HEK293 (cell line): ENCODE measurements around the gene STON2.

Source experiments
- GLIS2 ChIP-seq: fragments of 450-650 bp; formaldehyde crosslinking; IDR thresholded peaks from 2 replicates; pipeline ENCODE4 v1.5.1; 2016; ENCODE audit warnings: missing biosample characterization, missing genetic modification characterization
- HOXC10 ChIP-seq: sonication (generic); formaldehyde crosslinking; IDR thresholded peaks from 2 replicates; pipeline ENCODE4 v1.8.1; 2023; ENCODE audit warnings: mild to moderate bottlenecking, missing genetic modification reagents
- IKZF3 ChIP-seq: fragments of 450-650 bp; IDR thresholded peaks from 2 replicates; pipeline ENCODE4 v1.5.0; 2018; ENCODE audit warnings: missing biosample characterization, mild to moderate bottlenecking, missing genetic modification characterization, moderate library complexity
- KLF1 ChIP-seq: fragments of 450-650 bp; formaldehyde crosslinking; IDR thresholded peaks from 2 replicates; pipeline ENCODE4 v1.5.1; 2016; ENCODE audit warnings: missing biosample characterization, missing genetic modification characterization
- KLF7 ChIP-seq: fragments of 450-650 bp; formaldehyde crosslinking; IDR thresholded peaks from 2 replicates; pipeline ENCODE4 v1.5.1; 2016; ENCODE audit warnings: missing biosample characterization, missing genetic modification characterization, borderline replicate concordance
- KLF9 ChIP-seq: fragments of 450-650 bp; formaldehyde crosslinking; IDR thresholded peaks from 2 replicates; pipeline ENCODE4 v1.5.1; 2016; ENCODE audit warnings: missing biosample characterization, missing genetic modification characterization, low read depth
- MZF1 ChIP-seq: fragments of 450-650 bp; formaldehyde crosslinking; IDR thresholded peaks from 2 replicates; pipeline ENCODE4 v1.5.1; 2017; ENCODE audit warnings: missing biosample characterization, missing genetic modification characterization, borderline replicate concordance
- PRDM1 ChIP-seq: fragments of 450-650 bp; formaldehyde crosslinking; IDR thresholded peaks from 2 replicates; pipeline ENCODE4; 2016; ENCODE audit warnings: missing biosample characterization, missing genetic modification characterization
- RBAK ChIP-seq: fragments of 450-650 bp; formaldehyde crosslinking; IDR thresholded peaks from 2 replicates; pipeline ENCODE4 v1.5.1; 2016; ENCODE audit warnings: missing biosample characterization, missing genetic modification characterization
- SP2 ChIP-seq: fragments of 450-650 bp; formaldehyde crosslinking; IDR thresholded peaks from 2 replicates; pipeline ENCODE4 v1.5.1; 2016; ENCODE audit warnings: missing biosample characterization, missing genetic modification characterization
- SP3 ChIP-seq: fragments of 450-650 bp; formaldehyde crosslinking; IDR thresholded peaks from 2 replicates; pipeline ENCODE4 v1.5.1; 2016; ENCODE audit warnings: missing biosample characterization, missing genetic modification characterization
- ZNF324 ChIP-seq: fragments of 450-650 bp; formaldehyde crosslinking; IDR thresholded peaks from 2 replicates; pipeline ENCODE4 v1.5.1; 2016; ENCODE audit warnings: missing biosample characterization, missing genetic modification characterization
- ZNF341 ChIP-seq: fragments of 450-650 bp; formaldehyde crosslinking; IDR thresholded peaks from 2 replicates; pipeline ENCODE4; 2016; ENCODE audit warnings: low read depth, missing biosample characterization, missing genetic modification characterization
- ZNF350 ChIP-seq: fragments of 450-650 bp; formaldehyde crosslinking; IDR thresholded peaks from 2 replicates; pipeline ENCODE4 v1.5.0; 2017; ENCODE audit warnings: missing biosample characterization, mild to moderate bottlenecking, missing genetic modification characterization
- ZNF404 ChIP-seq: fragments of 450-650 bp; formaldehyde crosslinking; IDR thresholded peaks from 2 replicates; pipeline ENCODE4 v1.5.1; 2017; ENCODE audit warnings: missing biosample characterization, missing genetic modification characterization
- ZNF423 ChIP-seq: fragments of 450-650 bp; formaldehyde crosslinking; IDR thresholded peaks from 2 replicates; pipeline ENCODE4 v1.5.1; 2016; ENCODE audit warnings: missing biosample characterization, missing genetic modification characterization
- ZNF501 ChIP-seq: fragments of 450-650 bp; formaldehyde crosslinking; IDR thresholded peaks from 2 replicates; pipeline ENCODE4 v1.5.1; 2016; ENCODE audit warnings: missing biosample characterization, missing genetic modification characterization
- ZNF555 ChIP-seq: fragments of 450-650 bp; formaldehyde crosslinking; conservative IDR thresholded peaks from 2 replicates; pipeline ENCODE4 v1.5.1; 2017; ENCODE audit warnings: missing biosample characterization, mild to moderate bottlenecking, missing genetic modification characterization, inconsistent platforms
- ZNF571 ChIP-seq: fragments of 450-650 bp; formaldehyde crosslinking; IDR thresholded peaks from 2 replicates; pipeline ENCODE4 v1.5.0; 2017; ENCODE audit warnings: missing biosample characterization, missing genetic modification characterization
- ZNF654 ChIP-seq: fragments of 450-650 bp; formaldehyde crosslinking; IDR thresholded peaks from 2 replicates; pipeline ENCODE4 v1.5.1; 2016; ENCODE audit warnings: low read depth, missing biosample characterization, missing genetic modification characterization
- ZNF660 ChIP-seq: fragments of 450-650 bp; IDR thresholded peaks from 2 replicates; pipeline ENCODE4 v1.5.1; 2018; ENCODE audit warnings: missing biosample characterization, mild to moderate bottlenecking, missing genetic modification characterization
- ZNF837 ChIP-seq: fragments of 450-650 bp; formaldehyde crosslinking; IDR thresholded peaks from 2 replicates; pipeline ENCODE4 v1.5.1; 2016; ENCODE audit warnings: missing biosample characterization, missing genetic modification characterization
- ZSCAN16 ChIP-seq: fragments of 450-650 bp; formaldehyde crosslinking; IDR thresholded peaks from 2 replicates; pipeline ENCODE4 v1.5.1; 2016; ENCODE audit warnings: missing biosample characterization, missing genetic modification characterization
- ZSCAN23 ChIP-seq: fragments of 450-650 bp; formaldehyde crosslinking; IDR thresholded peaks from 2 replicates; pipeline ENCODE4 v1.5.1; 2016; ENCODE audit warnings: missing biosample characterization, missing genetic modification characterization
- TF ChIP-seq, protein P1 (sequence below): fragments of 450-650 bp; formaldehyde crosslinking; IDR thresholded peaks from 2 replicates; pipeline ENCODE4 v1.5.1; 2016; ENCODE audit warnings: missing biosample characterization, missing genetic modification characterization, borderline replicate concordance
- TF ChIP-seq, protein P2 (sequence below): fragments of 450-650 bp; formaldehyde crosslinking; conservative IDR thresholded peaks from 2 replicates; pipeline ENCODE4 v1.5.1; 2016; ENCODE audit warnings: low read depth, missing biosample characterization, missing genetic modification characterization
- TF ChIP-seq, protein P3 (sequence below): fragments of 450-650 bp; formaldehyde crosslinking; IDR thresholded peaks from 2 replicates; pipeline ENCODE4 v1.5.1; 2016; ENCODE audit warnings: missing biosample characterization, missing genetic modification characterization

Gene STON2

DNA sequence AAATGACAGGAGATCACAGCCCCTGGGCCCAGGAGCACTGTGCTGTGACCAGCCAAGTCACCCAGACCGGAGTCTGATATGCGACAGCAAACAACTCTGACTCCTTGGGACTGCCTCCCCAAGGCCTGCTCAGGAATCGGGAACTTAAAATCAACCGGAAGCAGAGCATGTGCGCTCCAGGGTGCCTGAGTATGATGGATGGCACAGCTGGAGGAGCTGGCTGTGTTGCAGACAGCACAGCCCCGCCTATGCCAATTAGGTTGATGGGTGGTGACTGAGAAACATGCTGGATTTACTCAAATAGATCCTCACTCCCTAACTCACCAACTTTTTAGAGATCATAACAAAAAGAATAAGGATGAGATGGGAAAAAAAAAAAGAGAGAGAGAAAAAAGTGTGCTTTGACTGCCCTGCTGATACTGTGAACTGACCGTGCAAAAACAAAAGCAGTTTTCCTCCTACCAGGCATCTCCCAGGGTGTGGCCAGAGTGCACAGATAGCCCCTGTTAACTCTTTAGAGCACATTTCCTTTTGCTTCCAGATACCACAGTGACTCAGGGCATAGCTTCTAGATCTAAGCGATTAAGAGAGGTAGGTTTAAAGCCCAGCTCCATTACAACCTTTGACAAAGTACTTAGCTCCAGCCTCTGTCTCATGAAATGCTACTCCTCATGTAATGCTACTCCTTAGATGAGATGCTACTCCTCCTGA, 27.4 kb upstream of the STON2 start (continued):
- TF ChIP-seq, protein P1, sequence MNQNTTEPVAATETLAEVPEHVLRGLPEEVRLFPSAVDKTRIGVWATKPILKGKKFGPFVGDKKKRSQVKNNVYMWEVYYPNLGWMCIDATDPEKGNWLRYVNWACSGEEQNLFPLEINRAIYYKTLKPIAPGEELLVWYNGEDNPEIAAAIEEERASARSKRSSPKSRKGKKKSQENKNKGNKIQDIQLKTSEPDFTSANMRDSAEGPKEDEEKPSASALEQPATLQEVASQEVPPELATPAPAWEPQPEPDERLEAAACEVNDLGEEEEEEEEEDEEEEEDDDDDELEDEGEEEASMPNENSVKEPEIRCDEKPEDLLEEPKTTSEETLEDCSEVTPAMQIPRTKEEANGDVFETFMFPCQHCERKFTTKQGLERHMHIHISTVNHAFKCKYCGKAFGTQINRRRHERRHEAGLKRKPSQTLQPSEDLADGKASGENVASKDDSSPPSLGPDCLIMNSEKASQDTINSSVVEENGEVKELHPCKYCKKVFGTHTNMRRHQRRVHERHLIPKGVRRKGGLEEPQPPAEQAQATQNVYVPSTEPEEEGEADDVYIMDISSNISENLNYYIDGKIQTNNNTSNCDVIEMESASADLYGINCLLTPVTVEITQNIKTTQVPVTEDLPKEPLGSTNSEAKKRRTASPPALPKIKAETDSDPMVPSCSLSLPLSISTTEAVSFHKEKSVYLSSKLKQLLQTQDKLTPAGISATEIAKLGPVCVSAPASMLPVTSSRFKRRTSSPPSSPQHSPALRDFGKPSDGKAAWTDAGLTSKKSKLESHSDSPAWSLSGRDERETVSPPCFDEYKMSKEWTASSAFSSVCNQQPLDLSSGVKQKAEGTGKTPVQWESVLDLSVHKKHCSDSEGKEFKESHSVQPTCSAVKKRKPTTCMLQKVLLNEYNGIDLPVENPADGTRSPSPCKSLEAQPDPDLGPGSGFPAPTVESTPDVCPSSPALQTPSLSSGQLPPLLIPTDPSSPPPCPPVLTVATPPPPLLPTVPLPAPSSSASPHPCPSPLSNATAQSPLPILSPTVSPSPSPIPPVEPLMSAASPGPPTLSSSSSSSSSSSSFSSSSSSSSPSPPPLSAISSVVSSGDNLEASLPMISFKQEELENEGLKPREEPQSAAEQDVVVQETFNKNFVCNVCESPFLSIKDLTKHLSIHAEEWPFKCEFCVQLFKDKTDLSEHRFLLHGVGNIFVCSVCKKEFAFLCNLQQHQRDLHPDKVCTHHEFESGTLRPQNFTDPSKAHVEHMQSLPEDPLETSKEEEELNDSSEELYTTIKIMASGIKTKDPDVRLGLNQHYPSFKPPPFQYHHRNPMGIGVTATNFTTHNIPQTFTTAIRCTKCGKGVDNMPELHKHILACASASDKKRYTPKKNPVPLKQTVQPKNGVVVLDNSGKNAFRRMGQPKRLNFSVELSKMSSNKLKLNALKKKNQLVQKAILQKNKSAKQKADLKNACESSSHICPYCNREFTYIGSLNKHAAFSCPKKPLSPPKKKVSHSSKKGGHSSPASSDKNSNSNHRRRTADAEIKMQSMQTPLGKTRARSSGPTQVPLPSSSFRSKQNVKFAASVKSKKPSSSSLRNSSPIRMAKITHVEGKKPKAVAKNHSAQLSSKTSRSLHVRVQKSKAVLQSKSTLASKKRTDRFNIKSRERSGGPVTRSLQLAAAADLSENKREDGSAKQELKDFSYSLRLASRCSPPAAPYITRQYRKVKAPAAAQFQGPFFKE (tag by site-specific recombination) = no peak
- TF ChIP-seq GLIS2 (tag by site-specific recombination) (no peak), SP3 (tag by site-specific recombination) (no peak), RBAK (tag by site-specific recombination) (no peak), ZNF423 (0 out of 2 replicates have a peak, but pooled peaks have one; percentile 42), PRDM1 (tag by site-specific recombination) (no peak), ZSCAN16 (tag by site-specific recombination) (no peak), KLF7 (no peak), ZNF501 (tag by site-specific recombination) (no peak), HOXC10 (CRISPR knock-in tag) (no peak), ZNF350 (no peak), MZF1 (tag by site-specific recombination) (no peak), SP2 (tag by site-specific recombination) (0 out of 2 replicates have a peak, but pooled peaks have one; percentile 22), ZNF660 (no peak), ZNF555 (no peak), ZNF654 (tag by site-specific recombination) (no peak), ZNF571 (tag by site-specific recombination) (no peak), ZSCAN23 (no peak), ZNF341 (tag by site-specific recombination) (peak; percentile 56), ZNF324 (tag by site-specific recombination) (no peak), KLF1 (tag by site-specific recombination) (peak; percentile 64), ZNF837 (no peak), KLF9 (tag by site-specific recombination) (0 out of 2 replicates have a peak, but pooled peaks have one; percentile 10), IKZF3 (tag by site-specific recombination) (no peak), ZNF404 (no peak)
- TF ChIP-seq, protein P2, sequence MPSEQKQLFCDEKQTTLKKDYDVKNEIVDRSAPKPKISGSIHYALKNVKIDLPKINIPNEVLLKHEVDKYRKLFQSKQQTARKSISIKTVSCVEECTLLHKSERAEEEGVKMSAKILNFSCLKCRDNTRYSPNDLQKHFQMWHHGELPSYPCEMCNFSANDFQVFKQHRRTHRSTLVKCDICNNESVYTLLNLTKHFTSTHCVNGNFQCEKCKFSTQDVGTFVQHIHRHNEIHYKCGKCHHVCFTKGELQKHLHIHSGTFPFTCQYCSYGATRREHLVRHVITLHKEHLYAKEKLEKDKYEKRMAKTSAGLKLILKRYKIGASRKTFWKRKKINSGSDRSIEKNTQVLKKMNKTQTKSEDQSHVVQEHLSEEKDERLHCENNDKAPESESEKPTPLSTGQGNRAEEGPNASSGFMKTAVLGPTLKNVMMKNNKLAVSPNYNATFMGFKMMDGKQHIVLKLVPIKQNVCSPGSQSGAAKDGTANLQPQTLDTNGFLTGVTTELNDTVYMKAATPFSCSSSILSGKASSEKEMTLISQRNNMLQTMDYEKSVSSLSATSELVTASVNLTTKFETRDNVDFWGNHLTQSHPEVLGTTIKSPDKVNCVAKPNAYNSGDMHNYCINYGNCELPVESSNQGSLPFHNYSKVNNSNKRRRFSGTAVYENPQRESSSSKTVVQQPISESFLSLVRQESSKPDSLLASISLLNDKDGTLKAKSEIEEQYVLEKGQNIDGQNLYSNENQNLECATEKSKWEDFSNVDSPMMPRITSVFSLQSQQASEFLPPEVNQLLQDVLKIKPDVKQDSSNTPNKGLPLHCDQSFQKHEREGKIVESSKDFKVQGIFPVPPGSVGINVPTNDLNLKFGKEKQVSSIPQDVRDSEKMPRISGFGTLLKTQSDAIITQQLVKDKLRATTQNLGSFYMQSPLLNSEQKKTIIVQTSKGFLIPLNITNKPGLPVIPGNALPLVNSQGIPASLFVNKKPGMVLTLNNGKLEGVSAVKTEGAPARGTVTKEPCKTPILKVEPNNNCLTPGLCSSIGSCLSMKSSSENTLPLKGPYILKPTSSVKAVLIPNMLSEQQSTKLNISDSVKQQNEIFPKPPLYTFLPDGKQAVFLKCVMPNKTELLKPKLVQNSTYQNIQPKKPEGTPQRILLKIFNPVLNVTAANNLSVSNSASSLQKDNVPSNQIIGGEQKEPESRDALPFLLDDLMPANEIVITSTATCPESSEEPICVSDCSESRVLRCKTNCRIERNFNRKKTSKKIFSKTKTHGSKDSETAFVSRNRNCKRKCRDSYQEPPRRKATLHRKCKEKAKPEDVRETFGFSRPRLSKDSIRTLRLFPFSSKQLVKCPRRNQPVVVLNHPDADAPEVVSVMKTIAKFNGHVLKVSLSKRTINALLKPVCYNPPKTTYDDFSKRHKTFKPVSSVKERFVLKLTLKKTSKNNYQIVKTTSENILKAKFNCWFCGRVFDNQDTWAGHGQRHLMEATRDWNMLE (tag by site-specific recombination) = no peak
- TF ChIP-seq, protein P3, sequence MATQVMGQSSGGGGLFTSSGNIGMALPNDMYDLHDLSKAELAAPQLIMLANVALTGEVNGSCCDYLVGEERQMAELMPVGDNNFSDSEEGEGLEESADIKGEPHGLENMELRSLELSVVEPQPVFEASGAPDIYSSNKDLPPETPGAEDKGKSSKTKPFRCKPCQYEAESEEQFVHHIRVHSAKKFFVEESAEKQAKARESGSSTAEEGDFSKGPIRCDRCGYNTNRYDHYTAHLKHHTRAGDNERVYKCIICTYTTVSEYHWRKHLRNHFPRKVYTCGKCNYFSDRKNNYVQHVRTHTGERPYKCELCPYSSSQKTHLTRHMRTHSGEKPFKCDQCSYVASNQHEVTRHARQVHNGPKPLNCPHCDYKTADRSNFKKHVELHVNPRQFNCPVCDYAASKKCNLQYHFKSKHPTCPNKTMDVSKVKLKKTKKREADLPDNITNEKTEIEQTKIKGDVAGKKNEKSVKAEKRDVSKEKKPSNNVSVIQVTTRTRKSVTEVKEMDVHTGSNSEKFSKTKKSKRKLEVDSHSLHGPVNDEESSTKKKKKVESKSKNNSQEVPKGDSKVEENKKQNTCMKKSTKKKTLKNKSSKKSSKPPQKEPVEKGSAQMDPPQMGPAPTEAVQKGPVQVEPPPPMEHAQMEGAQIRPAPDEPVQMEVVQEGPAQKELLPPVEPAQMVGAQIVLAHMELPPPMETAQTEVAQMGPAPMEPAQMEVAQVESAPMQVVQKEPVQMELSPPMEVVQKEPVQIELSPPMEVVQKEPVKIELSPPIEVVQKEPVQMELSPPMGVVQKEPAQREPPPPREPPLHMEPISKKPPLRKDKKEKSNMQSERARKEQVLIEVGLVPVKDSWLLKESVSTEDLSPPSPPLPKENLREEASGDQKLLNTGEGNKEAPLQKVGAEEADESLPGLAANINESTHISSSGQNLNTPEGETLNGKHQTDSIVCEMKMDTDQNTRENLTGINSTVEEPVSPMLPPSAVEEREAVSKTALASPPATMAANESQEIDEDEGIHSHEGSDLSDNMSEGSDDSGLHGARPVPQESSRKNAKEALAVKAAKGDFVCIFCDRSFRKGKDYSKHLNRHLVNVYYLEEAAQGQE (tag by site-specific recombination) = no peak
